HG03135 (cell line): ENCODE results near the gene PHACTR2.

Experiments
- ATAC-seq: cut with Tn5 transposase; IDR thresholded peaks from one replicate; pipeline ENCODE4 v1.9.1; 2021; ENCODE audit warnings: mild to moderate bottlenecking, moderate library complexity; ENCODE audit not compliant: unreplicated experiment

The PHACTR2 gene

GRCh38 chr6:143803769-143804568, 126.2 kb downstream of the PHACTR2 start:
- no peak for ATAC-seq

GRCh38 chr6:143804835-143805239, 127.1 kb downstream of the PHACTR2 start:
- no peak for ATAC-seq

- ATAC-seq, result no peak
Observed at GRCh38 chr6:143806282-143807102, 128.7 kb downstream of the PHACTR2 start.

DNA sequence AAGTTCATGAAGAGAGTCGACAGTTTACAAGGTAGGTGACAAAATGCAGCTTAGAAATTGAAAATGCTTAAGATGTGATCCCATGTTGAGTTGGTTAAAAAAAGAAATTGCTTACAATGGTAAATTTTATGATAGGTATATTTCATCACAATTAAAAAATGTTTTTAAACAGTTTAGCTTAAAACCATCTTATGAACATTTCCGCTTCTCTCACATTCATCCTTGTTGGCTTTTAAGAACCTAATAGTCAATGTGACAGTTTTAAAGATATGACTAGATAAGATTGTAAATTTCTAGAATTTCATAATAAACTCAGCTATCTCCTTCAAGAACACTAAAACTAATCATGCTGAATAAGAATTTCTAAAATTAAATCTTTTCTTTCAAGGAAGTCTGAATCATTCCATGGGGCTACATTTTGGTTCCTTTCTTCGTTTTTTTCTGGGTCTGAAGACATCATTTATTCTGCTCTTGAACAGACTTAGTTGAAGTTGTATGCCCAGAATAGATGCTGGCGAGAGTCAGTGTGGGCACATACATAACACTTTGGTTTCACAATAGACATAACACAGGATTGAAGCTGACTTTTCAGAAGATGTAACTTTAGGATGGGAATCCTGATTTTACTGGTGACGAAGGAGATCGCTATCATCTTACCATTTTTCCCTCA, 129.5 kb downstream of the PHACTR2 start:
- no peak for ATAC-seq

- no peak for ATAC-seq
Observed at GRCh38 chr6:143810745-143811144, 133.0 kb downstream of the PHACTR2 start.

DNA sequence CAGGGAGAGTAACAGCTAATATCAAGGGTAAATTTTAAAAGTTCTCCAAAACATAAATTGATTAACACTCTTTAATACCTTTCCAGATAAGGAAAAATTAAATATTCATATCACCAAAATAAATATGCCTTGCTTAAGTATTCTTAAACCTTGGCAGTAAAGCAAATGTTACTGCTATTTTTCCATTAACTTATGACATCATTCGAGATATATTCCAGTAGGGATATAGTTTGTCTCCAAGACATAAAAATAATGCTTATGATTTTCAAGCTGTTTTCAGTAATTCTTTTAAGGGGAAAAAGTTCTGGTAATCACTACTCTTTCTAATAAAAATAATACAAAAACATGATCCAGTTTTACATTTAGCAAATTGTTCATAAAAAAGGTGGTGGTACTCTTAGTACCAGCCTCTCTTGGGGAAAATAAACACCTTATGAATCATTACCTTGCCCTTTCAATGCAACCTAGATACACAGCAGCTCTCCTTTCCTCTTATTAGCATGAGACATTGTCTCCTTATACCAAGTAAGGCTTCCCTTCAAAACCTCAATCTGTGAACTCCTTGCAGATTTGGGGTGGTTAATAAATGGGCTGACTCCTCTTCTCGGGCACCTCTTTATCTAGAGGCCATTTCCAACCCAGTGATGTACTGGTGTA, 133.9 kb downstream of the PHACTR2 start:
- no peak for ATAC-seq

- ATAC-seq, result no peak
Observed at GRCh38 chr6:143817621-143818020, 139.9 kb downstream of the PHACTR2 start.

GRCh38 chr6:143821359-143821758, 143.6 kb downstream of the PHACTR2 start:
- ATAC-seq, result no peak

DNA sequence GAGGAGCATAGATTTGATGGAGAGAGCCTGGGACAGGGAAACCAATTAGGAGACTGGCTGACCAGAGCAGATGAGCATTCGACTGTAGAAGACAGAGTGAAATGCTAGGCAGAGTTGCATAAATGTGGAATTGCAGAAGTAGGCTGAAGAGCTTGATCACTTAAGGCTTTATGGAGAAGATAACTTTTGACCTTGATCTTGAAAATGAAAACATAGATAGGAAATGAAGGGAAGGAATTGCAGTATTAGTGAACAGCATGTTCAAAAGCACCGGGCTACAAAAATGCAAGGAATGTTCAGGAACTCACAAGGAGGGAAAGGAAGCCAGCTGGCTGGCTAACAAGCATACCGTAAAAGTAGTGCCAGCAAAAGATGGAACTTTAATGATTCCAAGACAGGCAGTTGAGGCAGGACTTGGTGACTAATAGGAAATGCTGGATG, 144.8 kb downstream of the PHACTR2 start:
- no peak for ATAC-seq

DNA sequence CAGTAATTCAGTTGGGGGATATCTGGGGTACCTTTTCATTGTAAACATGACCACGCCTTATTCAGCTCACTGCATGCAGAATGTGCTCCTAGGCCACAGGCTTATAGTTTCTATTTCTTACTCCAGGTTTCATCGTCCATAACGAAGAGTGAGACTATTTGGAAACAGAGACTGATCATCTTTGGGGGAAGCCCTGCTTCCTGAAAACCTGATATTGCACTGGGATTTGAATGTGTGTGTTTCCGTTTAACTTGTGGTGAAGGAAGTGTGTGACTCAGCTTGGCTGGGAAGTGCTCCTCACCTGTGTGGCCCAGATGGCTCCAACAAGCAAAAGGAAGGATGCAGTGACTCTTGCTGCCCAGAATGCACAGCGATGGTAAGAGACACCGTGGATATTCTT, 145.8 kb downstream of the PHACTR2 start:
- ATAC-seq, result no peak

DNA sequence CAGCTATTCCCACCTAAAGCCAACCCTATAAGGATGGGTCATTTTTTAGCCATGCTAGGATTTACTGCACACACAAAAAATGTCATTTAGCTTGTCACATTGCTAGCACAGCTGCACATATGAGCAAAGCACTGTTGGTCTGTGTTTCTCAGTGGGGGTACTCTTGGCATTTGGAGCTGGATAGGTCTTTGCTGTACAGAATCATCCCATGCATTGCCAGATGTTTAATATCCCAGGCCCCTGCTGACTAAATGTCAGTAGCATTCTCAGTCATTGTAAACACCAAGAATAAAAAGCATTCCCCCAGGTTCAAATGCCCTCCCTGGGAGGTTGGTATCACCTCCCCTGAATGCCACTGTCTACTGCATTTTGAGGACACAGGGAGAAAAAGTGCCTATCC, 150.8 kb downstream of the PHACTR2 start:
- ATAC-seq, result no peak

DNA sequence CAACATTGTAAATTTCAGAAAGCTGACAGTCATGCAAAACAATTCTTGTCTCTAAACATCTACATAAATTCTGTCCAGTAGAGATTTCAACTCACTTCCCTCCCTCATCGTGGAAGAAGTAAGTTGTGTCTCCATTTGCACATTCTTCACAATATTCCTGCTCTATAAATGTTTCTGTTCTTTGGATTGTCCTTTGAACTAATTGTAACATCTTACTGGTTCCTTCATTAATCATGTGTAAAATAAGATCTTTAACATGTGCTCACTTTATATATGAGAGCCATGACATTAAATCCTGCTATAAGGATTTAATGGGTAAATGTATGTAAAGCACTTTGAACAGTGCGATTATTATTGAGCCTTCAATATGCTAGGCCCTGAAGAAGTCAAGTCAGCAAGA, 158.4 kb downstream of the PHACTR2 start:
- ATAC-seq, result no peak

- ATAC-seq, result no peak
Observed at GRCh38 chr6:143838395-143838794, 160.6 kb downstream of the PHACTR2 start.

GRCh38 chr6:143839196-143839595, 161.4 kb downstream of the PHACTR2 start:
- ATAC-seq, result no peak

GRCh38 chr6:143840595-143841265, 163.0 kb downstream of the PHACTR2 start:
- no peak for ATAC-seq

GRCh38 chr6:143842461-143842901, 164.7 kb downstream of the PHACTR2 start:
- peak; percentile 22 for ATAC-seq

GRCh38 chr6:143842902-143843676, 165.3 kb downstream of the PHACTR2 start, which contains the start of gene LTV1:
TSS of gene LTV1 (plus strand) at chr6:143843338. CDS start at chr6:143843478, 140 bp downstream.
- peak; percentile 99 for ATAC-seq

GRCh38 chr6:143843677-143843999, 165.9 kb downstream of the PHACTR2 start:
- peak; percentile 18 for ATAC-seq

DNA sequence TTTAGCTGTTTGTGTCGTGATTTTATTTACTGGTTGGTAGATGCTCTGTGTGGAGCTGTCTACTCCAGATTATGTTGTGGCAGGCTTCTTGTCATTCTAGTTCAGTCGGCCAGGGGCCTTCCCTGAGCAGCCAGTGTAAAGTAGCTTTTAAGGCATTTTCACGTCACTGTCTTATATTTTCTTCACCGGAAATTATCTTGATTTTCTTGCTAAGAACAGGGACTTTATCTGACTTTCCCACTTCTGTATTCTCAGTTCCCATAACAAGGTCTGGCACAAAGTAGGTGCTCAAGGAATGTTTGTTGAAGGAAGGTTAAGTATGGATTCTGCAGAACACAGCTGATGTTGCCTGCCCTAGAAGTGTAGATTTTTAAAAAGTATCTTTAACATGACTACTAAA, 166.2 kb downstream of the PHACTR2 start:
- ATAC-seq, result no peak

DNA sequence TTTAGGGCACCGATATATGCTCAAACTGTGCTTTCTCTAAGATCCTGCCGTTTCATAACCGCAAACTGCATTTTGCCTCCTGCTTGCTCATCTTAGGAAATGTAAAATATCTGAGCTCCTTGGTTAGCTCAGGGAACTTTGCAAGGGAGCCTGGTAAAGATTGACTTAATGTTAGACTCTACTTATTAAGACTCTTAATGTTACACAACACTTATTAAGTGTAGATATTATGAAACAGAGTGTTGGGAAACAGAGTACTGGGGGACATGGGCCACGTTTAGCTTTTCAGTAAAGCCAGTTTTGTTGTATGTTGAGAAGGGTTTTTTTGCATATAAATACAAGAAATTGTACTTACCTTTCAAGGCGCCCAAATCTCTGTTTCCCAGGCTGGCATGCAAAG, 167.3 kb downstream of the PHACTR2 start:
- no peak for ATAC-seq
